ENCODE data around the gene EML1. TPM values are rescaled to one million over a fixed set of nuclear protein-coding genes. Genes with fewer than 3 reads are reported as not detected.

Gene EML1
- total RNA-seq, 2 experiments from 2014 or later = not detected

GRCh38 chr14:99931308-99931707 is 138.1 kb downstream of the EML1 start:
- H3K4me2 ChIP-seq (ENCODE audit: low read length) = no peak overlapping the region
- TF ChIP-seq, protein P1, sequence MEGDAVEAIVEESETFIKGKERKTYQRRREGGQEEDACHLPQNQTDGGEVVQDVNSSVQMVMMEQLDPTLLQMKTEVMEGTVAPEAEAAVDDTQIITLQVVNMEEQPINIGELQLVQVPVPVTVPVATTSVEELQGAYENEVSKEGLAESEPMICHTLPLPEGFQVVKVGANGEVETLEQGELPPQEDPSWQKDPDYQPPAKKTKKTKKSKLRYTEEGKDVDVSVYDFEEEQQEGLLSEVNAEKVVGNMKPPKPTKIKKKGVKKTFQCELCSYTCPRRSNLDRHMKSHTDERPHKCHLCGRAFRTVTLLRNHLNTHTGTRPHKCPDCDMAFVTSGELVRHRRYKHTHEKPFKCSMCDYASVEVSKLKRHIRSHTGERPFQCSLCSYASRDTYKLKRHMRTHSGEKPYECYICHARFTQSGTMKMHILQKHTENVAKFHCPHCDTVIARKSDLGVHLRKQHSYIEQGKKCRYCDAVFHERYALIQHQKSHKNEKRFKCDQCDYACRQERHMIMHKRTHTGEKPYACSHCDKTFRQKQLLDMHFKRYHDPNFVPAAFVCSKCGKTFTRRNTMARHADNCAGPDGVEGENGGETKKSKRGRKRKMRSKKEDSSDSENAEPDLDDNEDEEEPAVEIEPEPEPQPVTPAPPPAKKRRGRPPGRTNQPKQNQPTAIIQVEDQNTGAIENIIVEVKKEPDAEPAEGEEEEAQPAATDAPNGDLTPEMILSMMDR (conservative IDR thresholded peaks at IDR 0.05; ENCODE audit: low read length) = no peak
- TF ChIP-seq EZH2phosphoT487 (IDR thresholded peaks at IDR 0.05; ENCODE audit: borderline replicate concordance, low read depth, low read length) = no peak
- intact Hi-C loops (cut with micrococcal nuclease; ENCODE audit: unreplicated experiment) = no loop called here

GRCh38 chr14:99936056-99936455 is 142.8 kb downstream of the EML1 start:
- no peak overlapping the region for H2AFZ ChIP-seq (ENCODE audit: low read length)
- H3K4me2 ChIP-seq (ENCODE audit: low read length) = no peak overlapping the region
- intact Hi-C loops (cut with micrococcal nuclease; ENCODE audit: unreplicated experiment) = no loop called here
- no peaks in the 10 kb centered on the region for H3K9me3 ChIP-seq (ENCODE audit: low read length)
- H3K9me2 ChIP-seq (ENCODE audit: insufficient read depth, low read length) = no peaks in the 10 kb centered on the region
- CTCF ChIA-PET (ENCODE audit: unreplicated experiment) = no interaction called here
- no peak for DNase-seq (ENCODE audit: low spot score)
- H3K4me1 ChIP-seq (ENCODE audit: insufficient read depth, low read length, poor library complexity, severe bottlenecking) = no peaks in the 10 kb centered on the region
- BruUV-seq (replicated peaks) = no TSS peak
- H3K36me3 ChIP-seq (ENCODE audit: insufficient read depth, low read length) = no peaks in the 10 kb centered on the region
- POLR2A ChIA-PET = no interaction called here
- TF ChIP-seq, protein P1 (conservative IDR thresholded peaks at IDR 0.05; ENCODE audit: low read length) = no peak
- TF ChIP-seq EZH2phosphoT487 (IDR thresholded peaks at IDR 0.05; ENCODE audit: borderline replicate concordance, low read depth, low read length) = no peak
- H4K20me1 ChIP-seq (ENCODE audit: insufficient read depth, low read length) = no peaks in the 10 kb centered on the region
- H3K79me2 ChIP-seq (ENCODE audit: insufficient read depth, low read depth, low read length) = no peaks in the 10 kb centered on the region
- H3K4me3 ChIP-seq (ENCODE audit: low read depth, low read length, poor library complexity, severe bottlenecking) = no peak overlapping the region
- H3K27ac ChIP-seq (ENCODE audit: low read depth, low read length, poor library complexity, severe bottlenecking) = no peak overlapping the region

More at GRCh38 chr14:99931308-99931707, 138.1 kb downstream of the EML1 start:
- Histone ChIP-seq H3K36me3 (ENCODE audit: insufficient read depth, low read length) (no peaks in the 10 kb centered on the region), H4K20me1 (ENCODE audit: insufficient read depth, low read length) (no peaks in the 10 kb centered on the region), H3K4me1 (ENCODE audit: insufficient read depth, low read length, poor library complexity, severe bottlenecking) (no peaks in the 10 kb centered on the region), H3K9me3 (ENCODE audit: low read length) (no peaks in the 10 kb centered on the region), H3K9me2 (ENCODE audit: insufficient read depth, low read length) (no peaks in the 10 kb centered on the region), H2AFZ (ENCODE audit: low read length) (no peak overlapping the region), H3K79me2 (ENCODE audit: insufficient read depth, low read depth, low read length) (no peaks in the 10 kb centered on the region), H3K27ac (ENCODE audit: low read depth, low read length, poor library complexity, severe bottlenecking) (no peak overlapping the region), H3K4me3 (ENCODE audit: low read depth, low read length, poor library complexity, severe bottlenecking) (no peak overlapping the region)
- CTCF ChIA-PET (ENCODE audit: unreplicated experiment) = no interaction called here
- POLR2A ChIA-PET = interaction anchor here (0.7 kb wide), 2 partner anchors 25 to 34 kb away, joined by 3 read pairs; no protein-coding TSS in a partner anchor
- no peak for DNase-seq (ENCODE audit: low spot score)
- BruUV-seq (replicated peaks) = no TSS peak

- Histone ChIP-seq H2AFZ (ENCODE audit: low read length) (no peak overlapping the region), H3K9me2 (ENCODE audit: insufficient read depth, low read length) (no peaks in the 10 kb centered on the region), H3K79me2 (ENCODE audit: insufficient read depth, low read depth, low read length) (no peaks in the 10 kb centered on the region), H4K20me1 (ENCODE audit: insufficient read depth, low read length) (no peaks in the 10 kb centered on the region), H3K27ac (ENCODE audit: low read depth, low read length, poor library complexity, severe bottlenecking) (no peak overlapping the region), H3K4me1 (ENCODE audit: insufficient read depth, low read length, poor library complexity, severe bottlenecking) (no peaks in the 10 kb centered on the region), H3K36me3 (ENCODE audit: insufficient read depth, low read length) (no peaks in the 10 kb centered on the region), H3K9me3 (ENCODE audit: low read length) (no peaks in the 10 kb centered on the region), H3K4me3 (ENCODE audit: low read depth, low read length, poor library complexity, severe bottlenecking) (no peak overlapping the region), H3K4me2 (ENCODE audit: low read length) (no peak overlapping the region)
- intact Hi-C loops (cut with micrococcal nuclease; ENCODE audit: unreplicated experiment) = no loop called here
- BruUV-seq (replicated peaks) = no TSS peak
- no peak for TF ChIP-seq EZH2phosphoT487 (IDR thresholded peaks at IDR 0.05; ENCODE audit: borderline replicate concordance, low read depth, low read length)
- TF ChIP-seq, protein P1 (conservative IDR thresholded peaks at IDR 0.05; ENCODE audit: low read length) = no peak
- no peak for DNase-seq (ENCODE audit: low spot score)
- ChIA-PET CTCF (ENCODE audit: unreplicated experiment) (no interaction called here), POLR2A (no interaction called here)
Measured at GRCh38 chr14:99936738-99937474, 143.7 kb downstream of the EML1 start.
